CD8-positive, alpha-beta memory T cell (primary cell): ENCODE results near the gene HSPA6. TPM values are rescaled to one million over a fixed set of nuclear protein-coding genes. Genes with fewer than 3 reads are reported as not detected.
A peak's percentile ranks its signal among the peaks of the same experiment; 100 is the strongest.
"Not testable (repeated sequence)": the region's sequence is repeated elsewhere in the genome, so short reads cannot be mapped to it uniquely, and the experiment has no call there.

Experiments used
- CTCF ChIA-PET: fragments of 350-600 bp; sonication (Branson Sonifier 250); formaldehyde crosslinking; loops from one replicate; lab custom pipeline; 2021; ENCODE audit warnings: antibody characterized with exemption; lab: Charles Lee
- POLR2A ChIA-PET: fragments of 350-600 bp; sonication (Branson Sonifier 250); formaldehyde crosslinking; loops from one replicate; lab custom pipeline; 2021; ENCODE audit warnings: antibody characterized with exemption; lab: Charles Lee
- DNase-seq, 5 donors: peaks; one replicate each; pipeline versions ENCODE4 v3.0.0 to v3.0.0-alpha.2; 2020 to 2022; ENCODE audit warnings: mixed read lengths in 1 of 5
- H3K27ac ChIP-seq: one replicate; pipeline ENCODE4 v1.7.0; 2013; ENCODE audit warnings: low read depth, mild to moderate bottlenecking, low read length, moderate library complexity
- H3K27me3 ChIP-seq: 2 replicates; pipeline ENCODE4 v1.7.0; 2013; ENCODE audit warnings: low read length, mild to moderate bottlenecking; ENCODE audit not compliant: insufficient read depth, poor library complexity, severe bottlenecking
- H3K36me3 ChIP-seq: 2 replicates; pipeline ENCODE4 v1.7.0; 2013; ENCODE audit warnings: mild to moderate bottlenecking, low read length, moderate library complexity; ENCODE audit not compliant: insufficient read depth
- H3K4me1 ChIP-seq: 2 replicates; pipeline ENCODE4 v1.7.0; 2013; ENCODE audit warnings: mild to moderate bottlenecking, low read length, moderate library complexity; ENCODE audit not compliant: insufficient read depth
- H3K4me3 ChIP-seq: 2 replicates; pipeline ENCODE4 v1.7.0; 2013; ENCODE audit warnings: mild to moderate bottlenecking, low read length
- H3K9me3 ChIP-seq: 2 replicates; pipeline ENCODE4 v1.7.0; 2013; ENCODE audit warnings: mild to moderate bottlenecking, low read length
- H3K27ac Mint-ChIP-seq, 8 donors: one replicate each; pipeline ENCODE4 v1.8.0; 2020 to 2021; ENCODE audit warnings: mixed read lengths in 8 of 8, mild to moderate bottlenecking in 6 of 8, inconsistent platforms in 3 of 8, moderate library complexity in 3 of 8
- H3K27me3 Mint-ChIP-seq, 2 donors: one replicate each; pipeline ENCODE4 v1.8.0; 2020 to 2021; ENCODE audit warnings: mixed read lengths in 2 of 2, mild to moderate bottlenecking in 1 of 2, moderate library complexity in 1 of 2
- H3K36me3 Mint-ChIP-seq, 3 donors: one replicate each; pipeline ENCODE4 v1.8.0; 2020 to 2021; ENCODE audit warnings: mixed read lengths in 3 of 3, inconsistent platforms in 1 of 3, mild to moderate bottlenecking in 1 of 3
- H3K4me1 Mint-ChIP-seq, 3 donors: one replicate each; pipeline ENCODE4 v1.8.0; 2020 to 2021; ENCODE audit warnings: mixed read lengths in 3 of 3, inconsistent platforms in 1 of 3, mild to moderate bottlenecking in 1 of 3
- H3K4me3 Mint-ChIP-seq, 7 donors: one replicate each; pipeline ENCODE4 v1.8.0; 2020 to 2021; ENCODE audit warnings: mixed read lengths in 7 of 7, mild to moderate bottlenecking in 6 of 7, moderate library complexity in 4 of 7, inconsistent platforms in 2 of 7
- H3K9me3 Mint-ChIP-seq, 5 donors: one replicate each; pipeline ENCODE4 v1.8.0; 2020 to 2022; ENCODE audit warnings: mixed read lengths in 5 of 5, mild to moderate bottlenecking in 3 of 5, moderate library complexity in 2 of 5, inconsistent platforms in 1 of 5
- polyA plus RNA-seq: library from polyadenylated mRNA; unstranded; fragments of 300-500 nt; fragmentation: Illumina TruSeq; gene quantifications from one replicate; pipeline ENCODE4 v1.2.3, GENCODE V29; 2021
- total RNA-seq, 2 experiments: library from RNA; stranded (reverse); gene quantifications; one replicate each; pipeline ENCODE4 v1.2.3, GENCODE V29; 2021

HSPA6 gene
- total and polyA plus RNA-seq, 3 experiments from 2014 or later: 0.90 to 1.4 (median 1.3) TPM

- H3K4me1 Mint-ChIP-seq: no peaks in the 10 kb centered on the region
- Histone ChIP-seq H3K4me1 (no peaks in the 10 kb centered on the region), H3K4me3 (no peak overlapping the region), H3K9me3 (no peaks in the 10 kb centered on the region), H3K27ac (peak overlapping the region; percentile 78), H3K36me3 (no peaks in the 10 kb centered on the region), H3K27me3 (peaks cover 4% of the 10 kb centered on the region)
- ChIA-PET CTCF (interaction anchor here (1.0 kb wide), 1 partner anchor 235 kb away, joined by 3 read pairs; no protein-coding TSS in a partner anchor), POLR2A (no interaction called here)
- no peak overlapping the region for H3K27ac Mint-ChIP-seq
- DNase-seq: no peak
- H3K36me3 Mint-ChIP-seq: no peaks in the 10 kb centered on the region
- H3K27me3 Mint-ChIP-seq: peaks cover 12 to 26% of the 10 kb centered on the region in 2 donors
- peaks cover 0 to 2% (median 0%) of the 10 kb centered on the region in 5 donors for H3K9me3 Mint-ChIP-seq
- peak overlapping the region in 1 of 7 donors; percentile 45 for H3K4me3 Mint-ChIP-seq
Measured at GRCh38 chr1:161506336-161507223, 17.8 kb upstream of the HSPA6 start.

GRCh38 chr1:161510477-161510876 lies 13.9 kb upstream of the HSPA6 start:
- H3K27ac ChIP-seq: no peak overlapping the region
- no peak overlapping the region for H3K4me3 ChIP-seq
- H3K4me1 ChIP-seq: no peaks in the 10 kb centered on the region
- ChIA-PET CTCF (interaction anchor here (1.9 kb wide), 1 partner anchor 23 kb away, joined by 5 read pairs; no protein-coding TSS in a partner anchor), POLR2A (no interaction called here)
- H3K4me1 Mint-ChIP-seq: no peaks in the 10 kb centered on the region
- H3K36me3 Mint-ChIP-seq: no peaks in the 10 kb centered on the region
- peaks cover 5 to 17% of the 10 kb centered on the region in 2 donors for H3K27me3 Mint-ChIP-seq
- no peak overlapping the region for H3K27ac Mint-ChIP-seq
- no peak overlapping the region for H3K4me3 Mint-ChIP-seq
- no peaks in the 10 kb centered on the region for H3K36me3 ChIP-seq
- DNase-seq: no peak
- no peaks in the 10 kb centered on the region for H3K9me3 ChIP-seq
- peaks cover 0 to 2% (median 0%) of the 10 kb centered on the region in 5 donors for H3K9me3 Mint-ChIP-seq
- peaks cover 4% of the 10 kb centered on the region for H3K27me3 ChIP-seq

- peaks cover 4% of the 10 kb centered on the region for H3K27me3 ChIP-seq
- H3K27ac ChIP-seq: no peak overlapping the region
- no peak overlapping the region for H3K27ac Mint-ChIP-seq
- no peak overlapping the region for H3K4me3 ChIP-seq
- no peaks in the 10 kb centered on the region for H3K36me3 ChIP-seq
- peaks cover 5 to 17% of the 10 kb centered on the region in 2 donors for H3K27me3 Mint-ChIP-seq
- no peaks in the 10 kb centered on the region for H3K4me1 Mint-ChIP-seq
- H3K9me3 ChIP-seq: no peaks in the 10 kb centered on the region
- ChIA-PET POLR2A (no interaction called here), CTCF (no interaction called here)
- H3K4me3 Mint-ChIP-seq: no peak overlapping the region
- H3K9me3 Mint-ChIP-seq: peaks cover 0 to 2% (median 0%) of the 10 kb centered on the region in 5 donors
- H3K4me1 ChIP-seq: no peaks in the 10 kb centered on the region
- DNase-seq: no peak
- H3K36me3 Mint-ChIP-seq: no peaks in the 10 kb centered on the region
Measured at GRCh38 chr1:161511018-161511755, 13.2 kb upstream of the HSPA6 start.

- H3K4me1 Mint-ChIP-seq: no peaks in the 10 kb centered on the region
- H3K27ac Mint-ChIP-seq: no peak overlapping the region
- no peaks in the 10 kb centered on the region for H3K36me3 ChIP-seq
- peaks cover 5 to 12% of the 10 kb centered on the region in 2 donors for H3K27me3 Mint-ChIP-seq
- ChIA-PET POLR2A (no interaction called here), CTCF (no interaction called here)
- H3K27me3 ChIP-seq: peaks cover 4% of the 10 kb centered on the region
- no peak overlapping the region for H3K4me3 ChIP-seq
- no peaks in the 10 kb centered on the region for H3K9me3 ChIP-seq
- no peak for DNase-seq
- H3K4me1 ChIP-seq: no peaks in the 10 kb centered on the region
- no peaks in the 10 kb centered on the region for H3K36me3 Mint-ChIP-seq
- H3K9me3 Mint-ChIP-seq: peaks cover 0 to 2% (median 0%) of the 10 kb centered on the region in 5 donors
- no peak overlapping the region for H3K27ac ChIP-seq
- no peak overlapping the region for H3K4me3 Mint-ChIP-seq
Measured at GRCh38 chr1:161511756-161512060, 12.6 kb upstream of the HSPA6 start.

- H3K4me3 Mint-ChIP-seq, H3K9me3 Mint-ChIP-seq, H3K36me3 Mint-ChIP-seq, POLR2A ChIA-PET, DNase-seq, H3K27me3 ChIP-seq, H3K4me1 ChIP-seq, H3K27me3 Mint-ChIP-seq, H3K4me1 Mint-ChIP-seq, H3K4me3 ChIP-seq, H3K9me3 ChIP-seq, CTCF ChIA-PET, H3K36me3 ChIP-seq, H3K27ac ChIP-seq: not testable (repeated sequence)
- peak overlapping the region in 1 of 8 donors; percentile 41 for H3K27ac Mint-ChIP-seq
Measured at GRCh38 chr1:161512636-161513447, 11.5 kb upstream of the HSPA6 start.

DNA sequence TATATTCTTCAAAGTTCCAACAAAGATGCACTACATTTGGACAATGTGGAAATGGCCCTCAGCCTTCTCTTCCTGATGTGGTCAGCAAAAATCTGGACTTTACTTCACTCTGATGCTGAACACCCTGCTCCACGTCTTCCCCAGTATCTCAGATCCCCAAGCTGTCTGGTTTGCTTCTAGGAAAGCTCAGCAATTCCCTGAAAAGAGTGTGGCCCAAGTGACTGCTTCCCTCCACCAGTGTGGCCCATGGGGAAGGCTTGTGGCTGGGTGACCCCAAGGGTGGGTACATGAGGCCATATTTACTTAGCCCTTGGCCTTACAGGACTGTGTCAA lies 10.9 kb upstream of the HSPA6 start:
- H3K27me3 Mint-ChIP-seq, H3K27me3 ChIP-seq, H3K36me3 Mint-ChIP-seq, H3K27ac Mint-ChIP-seq, H3K4me3 Mint-ChIP-seq, H3K4me1 Mint-ChIP-seq, DNase-seq, H3K4me3 ChIP-seq, H3K4me1 ChIP-seq, POLR2A ChIA-PET, H3K9me3 ChIP-seq, H3K36me3 ChIP-seq, H3K27ac ChIP-seq, H3K9me3 Mint-ChIP-seq, CTCF ChIA-PET: not testable (repeated sequence)

- POLR2A ChIA-PET, H3K4me3 Mint-ChIP-seq, CTCF ChIA-PET, H3K36me3 ChIP-seq, H3K4me1 ChIP-seq, H3K27me3 Mint-ChIP-seq, H3K27ac ChIP-seq, H3K4me3 ChIP-seq, H3K9me3 ChIP-seq, H3K9me3 Mint-ChIP-seq, H3K27me3 ChIP-seq, DNase-seq, H3K36me3 Mint-ChIP-seq, H3K27ac Mint-ChIP-seq, H3K4me1 Mint-ChIP-seq: not testable (repeated sequence)
Measured at GRCh38 chr1:161513953-161514352, 10.4 kb upstream of the HSPA6 start.
